H9 (cell line): ENCODE results near the gene SMCHD1. TPM values are rescaled to one million over a fixed set of nuclear protein-coding genes. Genes with fewer than 3 reads are reported as not detected.

Experiments
- DNase-seq: peaks from one replicate; pipeline ENCODE4 v3.0.0-alpha.2; 2017
- H2AFZ ChIP-seq: one replicate; pipeline ENCODE4 v1.6.1; 2013; ENCODE audit warnings: mild to moderate bottlenecking, low read length, control low read depth, moderate library complexity
- H2AK5ac ChIP-seq: 2 replicates; pipeline ENCODE4 v1.6.1; 2013; ENCODE audit warnings: low read length, control low read depth, mixed read lengths; ENCODE audit not compliant: insufficient read length
- H2BK120ac ChIP-seq: one replicate; pipeline ENCODE4 v1.6.1; 2013; ENCODE audit warnings: low read depth, mild to moderate bottlenecking, low read length, control low read depth, inconsistent platforms; ENCODE audit not compliant: poor library complexity, severe bottlenecking
- H2BK12ac ChIP-seq: 2 replicates; pipeline ENCODE4 v1.6.1; 2013; ENCODE audit warnings: low read length, control low read depth, mixed read lengths, low read depth; ENCODE audit not compliant: insufficient read length
- H2BK15ac ChIP-seq: 2 replicates; pipeline ENCODE4 v1.6.1; 2013; ENCODE audit warnings: low read depth, low read length, control low read depth
- H2BK20ac ChIP-seq: one replicate; pipeline ENCODE4 v1.6.1; 2013; ENCODE audit warnings: low read depth, mild to moderate bottlenecking, low read length, control low read depth, inconsistent platforms; ENCODE audit not compliant: poor library complexity, severe bottlenecking
- H2BK5ac ChIP-seq: 2 replicates; pipeline ENCODE4 v1.6.1; 2013; ENCODE audit warnings: low read length, control low read depth, mixed read lengths; ENCODE audit not compliant: insufficient read length
- H3K14ac ChIP-seq: 2 replicates; pipeline ENCODE4 v1.6.1; 2013; ENCODE audit warnings: low read length, control low read depth; ENCODE audit not compliant: insufficient read depth
- H3K18ac ChIP-seq: 2 replicates; pipeline ENCODE4 v1.6.1; 2013; ENCODE audit warnings: low read depth, mild to moderate bottlenecking, mixed read lengths, low read length, control low read depth; ENCODE audit not compliant: insufficient read length
- H3K23ac ChIP-seq: 2 replicates; pipeline ENCODE4 v1.6.1; 2013; ENCODE audit warnings: low read length, control low read depth, mixed read lengths, low read depth; ENCODE audit not compliant: insufficient read length
- H3K23me2 ChIP-seq: 2 replicates; pipeline ENCODE4 v1.6.1; 2013; ENCODE audit warnings: low read depth, mild to moderate bottlenecking, mixed read lengths, low read length, control low read depth; ENCODE audit not compliant: insufficient read length, poor library complexity, severe bottlenecking
- H3K27ac ChIP-seq: 2 replicates; pipeline ENCODE4 v1.5.1; 2013; ENCODE audit warnings: low read length, control low read depth, mixed read lengths, low read depth; ENCODE audit not compliant: insufficient read length
- H3K27me3 ChIP-seq: 2 replicates; pipeline ENCODE4 v1.6.1; 2013; ENCODE audit warnings: low read length, control low read depth, inconsistent platforms; ENCODE audit not compliant: insufficient read depth
- H3K4ac ChIP-seq: 2 replicates; pipeline ENCODE4 v1.6.1; 2013; ENCODE audit warnings: low read depth, mild to moderate bottlenecking, control low read depth, inconsistent platforms, low read length, moderate library complexity
- H3K4me1 ChIP-seq: 2 replicates; pipeline ENCODE4 v1.6.1; 2013; ENCODE audit warnings: low read length, control low read depth, inconsistent platforms; ENCODE audit not compliant: insufficient read depth
- H3K4me2 ChIP-seq: 2 replicates; pipeline ENCODE4 v1.6.1; 2013; ENCODE audit warnings: low read length, control low read depth, mixed read lengths; ENCODE audit not compliant: insufficient read length, insufficient read depth
- H3K56ac ChIP-seq: 2 replicates; pipeline ENCODE4 v1.6.1; 2013; ENCODE audit warnings: low read depth, mild to moderate bottlenecking, mixed read lengths, low read length, control low read depth; ENCODE audit not compliant: insufficient read length
- H3K79me1 ChIP-seq: 2 replicates; pipeline ENCODE4 v1.6.1; 2013; ENCODE audit warnings: low read depth, mild to moderate bottlenecking, moderate library complexity, low read length, control low read depth, inconsistent platforms; ENCODE audit not compliant: insufficient read depth, poor library complexity, severe bottlenecking
- H3K79me2 ChIP-seq: 2 replicates; pipeline ENCODE4 v1.6.1; 2013; ENCODE audit warnings: low read length, control low read depth, inconsistent platforms; ENCODE audit not compliant: insufficient read depth
- H3K9ac ChIP-seq: 2 replicates; pipeline ENCODE4 v1.6.1; 2013; ENCODE audit warnings: low read length, control low read depth, mixed read lengths; ENCODE audit not compliant: insufficient read length; ENCODE audit errors: extremely low read depth
- H3K9me3 ChIP-seq: one replicate; pipeline ENCODE4 v1.6.1; 2013; ENCODE audit warnings: low read depth, low read length, inconsistent platforms; ENCODE audit not compliant: control insufficient read depth
- H3T11ph ChIP-seq: one replicate; pipeline ENCODE4 v1.6.1; 2013; ENCODE audit warnings: mild to moderate bottlenecking, low read length, control low read depth, inconsistent platforms
- H4K20me1 ChIP-seq: one replicate; pipeline ENCODE4 v1.6.1; 2013; ENCODE audit not compliant: control insufficient read depth, insufficient read length, insufficient read depth
- H4K5ac ChIP-seq: 2 replicates; pipeline ENCODE4 v1.6.1; 2013; ENCODE audit warnings: low read depth, mild to moderate bottlenecking, mixed read lengths, low read length, control low read depth; ENCODE audit not compliant: insufficient read length
- H4K8ac ChIP-seq: replicated peaks from 2 replicates; pipeline ENCODE4 v1.6.1; 2013; ENCODE audit warnings: low read length, control low read depth, mixed read lengths, low read depth; ENCODE audit not compliant: insufficient read length
- H4K91ac ChIP-seq: 2 replicates; pipeline ENCODE4 v1.6.1; 2013; ENCODE audit warnings: low read depth, mild to moderate bottlenecking, moderate library complexity, mixed read lengths, low read length, control low read depth; ENCODE audit not compliant: insufficient read length
- H3K27ac Mint-ChIP-seq, 3 experiments: 2 replicates in 2 of 3; 3 replicates in 1 of 3; pipeline ENCODE4 v1.8.0; 2020 to 2021; ENCODE audit warnings: mixed read lengths in 3 of 3, mild to moderate bottlenecking in 1 of 3, moderate library complexity in 1 of 3
- H3K27me3 Mint-ChIP-seq: 2 replicates; pipeline ENCODE4 v1.8.0; 2021; ENCODE audit warnings: low read depth, mild to moderate bottlenecking, moderate library complexity, mixed read lengths
- H3K36me3 Mint-ChIP-seq, 3 experiments: 2 replicates in 2 of 3; 3 replicates in 1 of 3; pipeline ENCODE4 v1.8.0; 2020 to 2021; ENCODE audit warnings: low read depth in 3 of 3, mixed read lengths in 3 of 3; ENCODE audit not compliant: insufficient read depth in 1 of 3
- H3K4me1 Mint-ChIP-seq, 2 experiments: 2 replicates each; pipeline ENCODE4 v1.8.0; 2020; ENCODE audit warnings: mixed read lengths in 2 of 2
- H3K4me3 Mint-ChIP-seq, 2 experiments: 2 replicates in 1 of 2; 3 replicates in 1 of 2; pipeline ENCODE4 v1.8.0; 2020 to 2021; ENCODE audit warnings: mild to moderate bottlenecking in 2 of 2, mixed read lengths in 2 of 2, moderate library complexity in 1 of 2
- H3K9me3 Mint-ChIP-seq, 2 experiments: 2 replicates in 1 of 2; 3 replicates in 1 of 2; pipeline ENCODE4 v1.8.0; 2020; ENCODE audit warnings: mild to moderate bottlenecking in 2 of 2, mixed read lengths in 2 of 2, moderate library complexity in 1 of 2
- WGBS: extraction: QIAGEN DNeasy Blood & Tissue Kit; methylation state at CpG from one replicate; pipeline ENCODE4 v1.1.7; 2013; ENCODE audit warnings: missing lambda C conversion rate, low lambda C conversion rate, mixed read lengths; ENCODE audit not compliant: insufficient read length; ENCODE audit errors: extremely low coverage; 5-methylcytosine and 5-hydroxymethylcytosine counted together
- total RNA-seq: library from RNA; stranded (reverse); gene quantifications from 2 replicates; pipeline ENCODE4 v1.2.1, GENCODE V29; 2021
- TF ChIP-seq, protein P1 (sequence below): fragments of 200-600 bp; sonication (generic); conservative IDR thresholded peaks from 3 replicates; pipeline ENCODE4 v1.8.0; 2021; ENCODE audit warnings: antibody characterized with exemption, mild to moderate bottlenecking

Gene SMCHD1
- total RNA-seq, 1 experiment from 2014 or later: 53.5 TPM

GRCh38 chr18:2823202-2823601 lies 167.7 kb downstream of the SMCHD1 start:
- no peak overlapping the region for H2AK5ac ChIP-seq
- no peaks in the 10 kb centered on the region for H3K9me3 ChIP-seq
- Mint-ChIP-seq H3K27ac (no peak overlapping the region), H3K4me3 (no peak overlapping the region), H3K27me3 (no peaks in the 10 kb centered on the region; the same call in 1 of the 2 replicates), H3K4me1 (peaks cover 6 to 8% of the 10 kb centered on the region in 2 experiments), H3K9me3 (peaks cover 6 to 10% of the 10 kb centered on the region in 2 experiments), H3K36me3 (peaks cover 0 to 7% (median 0%) of the 10 kb centered on the region in 3 experiments; a peak in 3 of 7 replicates)
- no peaks in the 10 kb centered on the region for H3K79me1 ChIP-seq
- H2AFZ ChIP-seq: no peak overlapping the region
- no peak overlapping the region for H3K14ac ChIP-seq
- H3K4ac ChIP-seq: no peak overlapping the region
- no peak overlapping the region for H3K18ac ChIP-seq
- H2BK15ac ChIP-seq: no peak overlapping the region
- H3K23ac ChIP-seq: no peak overlapping the region
- no peaks in the 10 kb centered on the region for H3K27me3 ChIP-seq
- H3K56ac ChIP-seq: no peak overlapping the region
- H3K4me2 ChIP-seq: no peak overlapping the region
- no CpG with 5 or more reads among the region's 2 CpGs for WGBS
- H2BK120ac ChIP-seq: no peak overlapping the region
- no peak overlapping the region for H4K8ac ChIP-seq
- H3K23me2 ChIP-seq: no peaks in the 10 kb centered on the region
- H3K4me1 ChIP-seq: no peaks in the 10 kb centered on the region
- TF ChIP-seq, protein P1, sequence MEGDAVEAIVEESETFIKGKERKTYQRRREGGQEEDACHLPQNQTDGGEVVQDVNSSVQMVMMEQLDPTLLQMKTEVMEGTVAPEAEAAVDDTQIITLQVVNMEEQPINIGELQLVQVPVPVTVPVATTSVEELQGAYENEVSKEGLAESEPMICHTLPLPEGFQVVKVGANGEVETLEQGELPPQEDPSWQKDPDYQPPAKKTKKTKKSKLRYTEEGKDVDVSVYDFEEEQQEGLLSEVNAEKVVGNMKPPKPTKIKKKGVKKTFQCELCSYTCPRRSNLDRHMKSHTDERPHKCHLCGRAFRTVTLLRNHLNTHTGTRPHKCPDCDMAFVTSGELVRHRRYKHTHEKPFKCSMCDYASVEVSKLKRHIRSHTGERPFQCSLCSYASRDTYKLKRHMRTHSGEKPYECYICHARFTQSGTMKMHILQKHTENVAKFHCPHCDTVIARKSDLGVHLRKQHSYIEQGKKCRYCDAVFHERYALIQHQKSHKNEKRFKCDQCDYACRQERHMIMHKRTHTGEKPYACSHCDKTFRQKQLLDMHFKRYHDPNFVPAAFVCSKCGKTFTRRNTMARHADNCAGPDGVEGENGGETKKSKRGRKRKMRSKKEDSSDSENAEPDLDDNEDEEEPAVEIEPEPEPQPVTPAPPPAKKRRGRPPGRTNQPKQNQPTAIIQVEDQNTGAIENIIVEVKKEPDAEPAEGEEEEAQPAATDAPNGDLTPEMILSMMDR: no peak
- no peak for DNase-seq
- H3K9ac ChIP-seq: no peak overlapping the region
- H3T11ph ChIP-seq: no peak overlapping the region
- H3K79me2 ChIP-seq: no peaks in the 10 kb centered on the region
- H4K91ac ChIP-seq: no peak overlapping the region
- H2BK12ac ChIP-seq: no peak overlapping the region
- no peak overlapping the region for H2BK5ac ChIP-seq
- H3K27ac ChIP-seq: no peak overlapping the region
- no peak overlapping the region for H4K5ac ChIP-seq
- no peaks in the 10 kb centered on the region for H4K20me1 ChIP-seq
- H2BK20ac ChIP-seq: no peak overlapping the region
